ENCODE measurements around the gene SV2C.

SV2C gene

GRCh38 chr5:76384189-76384588 is 301.0 kb downstream of the SV2C start:
- DNase-seq (ENCODE audit: low spot score): no peak

DNA sequence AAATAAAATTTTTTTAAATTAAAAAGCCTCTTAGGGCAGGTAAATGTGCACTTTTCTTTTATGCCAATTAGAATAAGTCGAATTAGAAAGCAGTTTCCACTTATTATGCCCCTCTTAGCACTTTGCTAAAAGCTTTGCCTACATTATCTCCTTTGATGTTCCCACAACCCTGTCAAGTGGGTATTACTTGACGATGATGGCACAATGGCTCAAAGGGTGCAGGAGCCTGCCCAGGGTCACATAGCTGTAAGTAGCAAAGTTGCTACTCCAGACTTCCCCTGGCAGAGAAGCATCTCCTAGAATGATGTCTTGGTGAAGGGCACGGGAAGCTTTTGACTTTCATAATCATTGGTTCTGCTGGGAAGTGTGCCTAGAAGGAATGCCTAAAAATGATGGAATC is 301.5 kb downstream of the SV2C start:
- DNase-seq (ENCODE audit: low spot score): no peak

GRCh38 chr5:76385540-76385939 is 302.4 kb downstream of the SV2C start:
- DNase-seq (ENCODE audit: low spot score): no peak

GRCh38 chr5:76386360-76386759 is 303.2 kb downstream of the SV2C start:
- DNase-seq (ENCODE audit: low spot score): no peak

DNA sequence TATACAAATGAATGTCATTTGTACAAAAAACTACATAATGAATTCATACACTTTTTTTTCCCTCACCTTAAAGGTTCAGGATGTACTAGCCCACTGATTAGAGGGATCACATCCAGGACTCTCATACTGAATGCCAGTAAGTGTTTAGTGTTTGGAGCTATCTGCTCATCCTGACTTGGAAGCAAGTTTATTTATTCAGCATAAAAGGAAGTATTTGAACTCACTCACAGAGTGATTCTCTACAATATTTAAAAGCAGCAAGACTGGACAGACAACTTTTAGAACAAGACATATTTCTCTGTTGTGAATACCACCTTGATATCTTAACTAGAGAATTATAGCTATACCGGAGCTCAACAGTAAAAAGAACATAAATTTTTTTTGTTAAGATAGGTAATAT is 305.1 kb downstream of the SV2C start:
- no peak for DNase-seq (ENCODE audit: low spot score)

- no peak for DNase-seq (ENCODE audit: low spot score)
Observed at GRCh38 chr5:76388791-76389512, 305.8 kb downstream of the SV2C start.

DNA sequence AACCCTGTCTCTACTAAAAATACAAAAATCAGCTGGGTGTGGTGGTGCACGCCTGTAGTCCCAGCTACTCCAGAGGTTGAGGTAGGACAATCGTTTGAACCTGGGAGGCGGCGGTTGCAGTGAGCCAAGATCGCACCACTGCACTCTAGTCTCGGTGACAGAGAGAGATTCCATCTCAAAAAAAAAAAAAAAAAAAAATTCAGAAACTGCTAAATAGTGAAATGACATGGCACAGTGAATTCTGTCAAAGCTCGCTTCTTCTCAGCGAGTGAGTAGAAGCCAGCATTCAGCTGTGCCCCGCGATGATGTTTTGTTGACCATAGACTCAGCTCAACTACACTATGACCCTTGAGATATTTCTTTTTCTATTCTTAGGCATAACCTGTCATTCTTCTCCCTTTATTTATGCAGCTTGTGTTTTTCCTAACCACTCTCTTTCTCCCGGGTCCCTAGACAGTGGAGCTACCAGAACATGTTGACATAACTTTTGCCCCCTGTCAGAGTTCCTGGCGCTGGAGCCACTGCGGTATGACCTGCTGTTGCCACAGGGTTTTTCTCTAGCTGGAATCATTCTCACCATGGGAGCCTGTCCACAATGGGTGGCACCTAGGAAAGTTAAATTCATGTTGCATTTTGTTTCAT is 306.5 kb downstream of the SV2C start:
- DNase-seq (ENCODE audit: low spot score): no peak

DNA sequence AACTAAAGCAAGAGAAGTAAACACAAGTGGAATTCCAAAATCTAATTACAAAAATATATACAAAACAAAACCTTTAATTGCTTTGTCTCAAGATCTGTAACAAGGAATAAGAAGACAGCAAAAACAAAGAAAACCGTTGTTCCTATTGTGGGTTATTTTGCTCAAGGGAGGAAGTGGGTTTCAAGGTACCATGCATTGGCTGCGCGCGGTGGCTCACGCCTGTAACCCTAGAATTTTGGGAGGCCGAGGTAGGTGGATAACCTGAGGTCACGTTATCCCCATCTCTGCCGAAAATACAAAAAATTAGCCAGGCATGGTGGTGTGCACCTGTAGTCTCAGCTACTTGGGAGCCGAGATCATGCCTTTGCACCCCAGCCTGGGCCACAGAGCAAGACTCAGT is 307.8 kb downstream of the SV2C start:
- no peak for DNase-seq (ENCODE audit: low spot score)

- no peak for DNase-seq (ENCODE audit: low spot score)
Observed at GRCh38 chr5:76393035-76393680, 310.0 kb downstream of the SV2C start.

GRCh38 chr5:76397200-76397599 is 314.0 kb downstream of the SV2C start:
- no peak for DNase-seq (ENCODE audit: low spot score)

- no peak for DNase-seq (ENCODE audit: low spot score)
Observed at GRCh38 chr5:76399268-76399667, 316.1 kb downstream of the SV2C start.

GRCh38 chr5:76400466-76400865 is 317.3 kb downstream of the SV2C start:
- DNase-seq (ENCODE audit: low spot score): no peak

DNA sequence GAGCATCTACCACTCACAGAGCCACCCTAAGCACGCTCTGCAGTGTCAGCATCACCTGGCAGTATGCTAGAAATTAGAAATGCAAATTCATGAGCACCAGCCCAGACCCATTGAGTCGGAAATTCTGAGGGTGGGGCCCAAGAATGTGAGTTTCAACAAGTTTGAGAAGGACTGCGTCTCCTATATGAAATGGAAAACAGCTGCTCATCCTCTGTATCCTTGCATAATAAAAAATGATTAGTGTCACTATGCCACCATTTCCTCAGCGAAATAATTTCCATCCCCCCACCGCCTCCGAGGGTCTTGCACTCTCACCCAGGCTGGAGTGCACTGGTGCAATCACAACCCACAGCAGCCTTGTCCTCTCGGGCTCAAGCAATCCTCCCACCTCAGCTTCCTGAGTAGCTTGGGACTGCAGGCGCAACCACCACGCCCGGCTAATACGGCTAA is 318.6 kb downstream of the SV2C start:
- no peak for DNase-seq (ENCODE audit: low spot score)

DNA sequence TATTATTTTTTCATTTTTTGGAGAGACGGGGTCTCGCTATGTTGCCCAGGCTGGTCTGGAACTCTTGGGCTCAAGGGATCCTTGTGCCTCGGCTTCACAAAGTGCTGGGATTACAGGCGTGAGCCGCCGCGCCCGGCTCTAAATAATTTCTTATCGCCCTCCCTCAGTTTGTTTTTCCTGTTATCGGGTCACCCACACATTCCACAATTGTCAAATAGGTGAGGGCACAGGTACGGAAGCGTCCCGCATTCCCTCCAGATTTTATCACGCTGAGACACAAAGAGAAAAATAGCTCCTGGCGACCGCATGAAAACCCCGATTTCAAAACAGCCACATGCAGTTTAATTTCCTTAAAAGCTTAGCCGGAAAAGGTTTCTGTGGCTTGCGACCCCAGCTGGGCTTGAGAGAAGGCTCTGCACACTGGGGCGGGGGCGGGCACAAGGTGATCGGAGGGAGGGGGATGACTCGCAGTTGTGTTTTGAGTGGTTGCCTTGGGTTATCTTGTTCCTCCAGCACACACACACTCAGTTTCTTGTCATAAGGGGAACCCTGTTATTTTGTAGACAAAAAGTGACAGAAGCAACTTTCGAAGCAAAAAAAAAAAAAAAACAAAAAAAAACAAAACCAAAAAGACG is 319.2 kb downstream of the SV2C start:
- no peak for DNase-seq (ENCODE audit: low spot score)

- peak; percentile 91 for DNase-seq (ENCODE audit: low spot score)
Observed at GRCh38 chr5:76402886-76403765, 319.9 kb downstream of the SV2C start, which contains the start of gene IQGAP2. TSS of gene IQGAP2 (plus strand) at chr5:76403285. CDS start at chr5:76403546, 261 bp downstream.
